ENCODE results near the gene GLI3. TPM values are rescaled to one million over a fixed set of nuclear protein-coding genes. Genes with fewer than 3 reads are reported as not detected.

Gene GLI3
- total and polyA plus RNA-seq, 10 donors, result 0.17 to 9.2 (median 1.8) TPM

DNA sequence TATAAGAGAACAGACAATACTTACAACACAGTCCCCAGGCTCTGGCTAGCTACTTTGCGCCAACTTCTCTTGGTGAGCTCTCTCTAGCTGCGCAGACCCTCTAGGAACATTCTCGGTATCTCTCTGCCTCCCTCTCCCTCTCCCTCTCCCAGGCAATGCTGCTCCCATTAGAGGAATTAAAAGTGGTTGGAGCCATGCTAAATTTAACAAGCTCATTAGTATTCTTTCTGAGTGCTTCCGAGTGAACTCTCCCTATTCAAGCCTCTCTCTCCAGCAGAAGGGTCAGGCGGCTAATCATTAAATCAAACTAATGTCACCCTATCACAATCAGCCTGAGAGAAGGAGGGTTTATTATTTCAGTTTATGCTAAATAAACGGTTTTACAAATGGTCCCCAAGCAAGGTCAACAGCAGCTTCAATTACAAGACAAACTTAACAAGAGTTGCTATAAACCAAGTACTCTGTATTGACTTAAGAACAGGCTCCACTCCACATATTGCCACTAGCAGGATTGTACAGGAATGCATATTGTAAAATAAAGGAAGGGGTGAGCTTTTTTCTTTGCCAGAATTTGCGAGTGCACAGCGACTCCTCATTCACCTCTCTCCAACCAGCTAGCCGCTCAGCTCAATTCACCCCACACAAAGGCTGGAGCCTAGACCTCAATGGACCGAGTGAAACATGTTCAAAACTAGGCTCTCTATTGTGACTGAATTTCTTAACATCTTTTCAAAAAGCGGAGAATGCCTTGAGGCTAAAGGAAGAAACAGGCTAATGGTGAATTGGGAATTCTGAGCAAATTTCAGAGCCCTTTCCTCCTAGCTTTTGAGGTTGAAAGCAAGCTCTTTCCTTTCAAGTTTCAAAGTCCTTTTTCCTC, 84.4 kb downstream of the GLI3 start:
- Histone ChIP-seq H3K4me1 (no peaks in the 10 kb centered on the region), H3K36me3 (no peaks in the 10 kb centered on the region), H3K27me3 (replicated peaks in 1 of 7) (peaks cover 0 to 3% (median 0%) of the 10 kb centered on the region in 7 donors), H3K4me3 (no peak overlapping the region), H3K9me3 (no peaks in the 10 kb centered on the region), H3K27ac (no peak overlapping the region)
- intact Hi-C loops (cut with DNase I; ENCODE audit: low total_unique reads), result no loop called here
- TF ChIP-seq POLR2AphosphoS5 (IDR thresholded peaks at IDR 0.05), result no peak
- TF ChIP-seq CTCF (IDR thresholded peaks at IDR 0.05 in 8 of 11, conservative IDR thresholded peaks at IDR 0.05 in 3 of 11), result no peak
- TF ChIP-seq POLR2A (IDR thresholded peaks at IDR 0.05), result no peak
- DNase-seq, result no peak
- WGBS, 5 donors, result 75 to 82% (median 79%) methylated on average over 11 of the region's 11 CpGs

GRCh38 chr7:42151309-42151708, 85.7 kb downstream of the GLI3 start:
- Histone ChIP-seq H3K36me3 (no peaks in the 10 kb centered on the region), H3K9me3 (no peaks in the 10 kb centered on the region), H3K4me3 (no peak overlapping the region), H3K27ac (no peak overlapping the region), H3K27me3 (replicated peaks in 1 of 7) (peaks cover 0 to 3% (median 0%) of the 10 kb centered on the region in 7 donors), H3K4me1 (no peaks in the 10 kb centered on the region)
- TF ChIP-seq CTCF (IDR thresholded peaks at IDR 0.05 in 8 of 11, conservative IDR thresholded peaks at IDR 0.05 in 3 of 11) (no peak), POLR2A (IDR thresholded peaks at IDR 0.05) (no peak), POLR2AphosphoS5 (IDR thresholded peaks at IDR 0.05) (no peak)
- WGBS, 5 donors, result 65 to 86% (median 81%) methylated on average over 7 of the region's 7 CpGs
- intact Hi-C loops (cut with DNase I; ENCODE audit: low total_unique reads), result no loop called here
- no peak for DNase-seq

DNA sequence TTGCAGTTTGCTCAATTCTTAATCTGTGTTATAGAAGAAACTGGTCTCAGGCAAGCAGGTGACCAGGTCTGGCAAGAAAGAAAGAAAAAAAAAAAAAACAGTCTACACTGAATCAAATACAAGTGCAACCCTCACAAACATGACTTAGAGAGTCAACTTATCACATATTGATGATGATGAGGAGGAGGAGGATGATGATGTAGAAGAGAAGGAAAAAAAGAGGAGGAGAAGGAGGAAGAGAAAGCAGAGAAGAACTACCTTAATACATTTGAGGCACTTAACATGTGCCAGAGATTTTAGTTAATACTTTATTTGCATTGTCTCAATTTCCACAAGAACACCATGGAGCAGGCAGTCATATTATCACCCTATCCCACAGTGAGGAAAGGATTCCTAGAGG, 91.5 kb downstream of the GLI3 start:
- Histone ChIP-seq H3K4me3 (no peak overlapping the region), H3K27ac (no peak overlapping the region), H3K4me1 (peaks cover 0 to 12% (median 0%) of the 10 kb centered on the region in 6 donors), H3K27me3 (replicated peaks in 1 of 7) (no peaks in the 10 kb centered on the region), H3K9me3 (no peaks in the 10 kb centered on the region), H3K36me3 (no peaks in the 10 kb centered on the region)
- TF ChIP-seq CTCF (IDR thresholded peaks at IDR 0.05 in 8 of 11, conservative IDR thresholded peaks at IDR 0.05 in 3 of 11) (no peak), POLR2A (IDR thresholded peaks at IDR 0.05) (no peak), POLR2AphosphoS5 (IDR thresholded peaks at IDR 0.05) (no peak)
- intact Hi-C loops (cut with DNase I; ENCODE audit: low total_unique reads), result no loop called here
- DNase-seq, result no peak

GRCh38 chr7:42144604-42145003, 92.4 kb downstream of the GLI3 start:
- 50 to 63% (median 58%) methylated on average over 4 of the region's 4 CpGs for WGBS, 5 donors
- Histone ChIP-seq H3K27me3 (replicated peaks in 1 of 7) (no peaks in the 10 kb centered on the region), H3K36me3 (no peaks in the 10 kb centered on the region), H3K4me1 (peaks cover 0 to 12% (median 0%) of the 10 kb centered on the region in 6 donors), H3K27ac (no peak overlapping the region), H3K4me3 (no peak overlapping the region), H3K9me3 (no peaks in the 10 kb centered on the region)
- no peak for DNase-seq
- intact Hi-C loops (cut with DNase I; ENCODE audit: low total_unique reads), result no loop called here
- no peak for TF ChIP-seq POLR2AphosphoS5 (IDR thresholded peaks at IDR 0.05)
- no peak for TF ChIP-seq CTCF (IDR thresholded peaks at IDR 0.05 in 8 of 11, conservative IDR thresholded peaks at IDR 0.05 in 3 of 11)
- no peak for TF ChIP-seq POLR2A (IDR thresholded peaks at IDR 0.05)

Data from spleen (tissue), 11 donors.